ENCODE data around the gene ADPRH. TPM values are rescaled to one million over a fixed set of nuclear protein-coding genes. Genes with fewer than 3 reads are reported as not detected.
A peak's percentile ranks its signal among the peaks of the same experiment; 100 is the strongest.

Gene ADPRH
- total RNA-seq, 4 donors from 2014 or later, result 1.8 to 2.4 (median 2.3) TPM

- Histone ChIP-seq H3K4me3 (no peak overlapping the region), H3K27me3 (no peaks in the 10 kb centered on the region), H3K4me1 (peaks cover 0 to 23% (median 6%) of the 10 kb centered on the region in 4 donors), H3K9me3 (no peaks in the 10 kb centered on the region), H3K27ac (peak overlapping the region in 2 of 4 donors; percentile 14 to 83), H3K36me3 (no peaks in the 10 kb centered on the region)
- intact Hi-C loops (cut with DNase I; ENCODE audit: low total_unique reads), result no loop called here
- TF ChIP-seq CTCF (IDR thresholded peaks at IDR 0.05) (no peak), POLR2A (IDR thresholded peaks at IDR 0.05) (no peak), POLR2AphosphoS5 (IDR thresholded peaks at IDR 0.05) (no peak), EP300 (IDR thresholded peaks at IDR 0.05; ENCODE audit: low read depth) (no peak)
- in situ Hi-C loops (cut with MboI; ENCODE audit: low pct_ligation_motif_present in 1 of 4, low pct_unique_long_range_greater_than_20kb in 1 of 4, low sequenced_read_pairs in 3 of 4), result no loop called here
- no peak for DNase-seq
- 86% methylated on average over 10 of the region's 10 CpGs; no CpG with 5 or more reads in 1 of the 2 donors for WGBS, 2 donors (ENCODE audit: low coverage in 1 of 2)
These were observed 56.4 kb downstream of the ADPRH start for GRCh38 chr3:119635719-119636118.

- H3K4me3 ChIP-seq, result no peak overlapping the region
- WGBS, 2 donors (ENCODE audit: low coverage in 1 of 2), result 52% methylated on average over 1 of the region's 1 CpG; no CpG with 5 or more reads in 1 of the 2 donors
- DNase-seq, result no peak
- peaks cover 0 to 23% (median 6%) of the 10 kb centered on the region in 4 donors for H3K4me1 ChIP-seq
- intact Hi-C loops (cut with DNase I; ENCODE audit: low total_unique reads) (no loop called here), in situ Hi-C loops (cut with MboI; ENCODE audit: low pct_ligation_motif_present in 1 of 4, low pct_unique_long_range_greater_than_20kb in 1 of 4, low sequenced_read_pairs in 3 of 4) (no loop called here)
- no peaks in the 10 kb centered on the region for H3K9me3 ChIP-seq
- H3K27me3 ChIP-seq, result no peaks in the 10 kb centered on the region
- peak overlapping the region in 2 of 4 donors; percentile 14 to 83 for H3K27ac ChIP-seq
- H3K36me3 ChIP-seq, result no peaks in the 10 kb centered on the region
- no peak for TF ChIP-seq POLR2A (IDR thresholded peaks at IDR 0.05)
- TF ChIP-seq EP300 (IDR thresholded peaks at IDR 0.05; ENCODE audit: low read depth), result no peak
- no peak for TF ChIP-seq CTCF (IDR thresholded peaks at IDR 0.05)
- no peak for TF ChIP-seq POLR2AphosphoS5 (IDR thresholded peaks at IDR 0.05)
These were observed 57.0 kb downstream of the ADPRH start for GRCh38 chr3:119636249-119636648.

GRCh38 chr3:119636891-119637611 lies 57.8 kb downstream of the ADPRH start:
- Histone ChIP-seq H3K27me3 (no peaks in the 10 kb centered on the region), H3K4me3 (no peak overlapping the region), H3K4me1 (peaks cover 0 to 23% (median 6%) of the 10 kb centered on the region in 4 donors), H3K27ac (peak overlapping the region; percentile 54 to 83 (median 78)), H3K9me3 (no peaks in the 10 kb centered on the region), H3K36me3 (no peaks in the 10 kb centered on the region)
- intact Hi-C loops (cut with DNase I; ENCODE audit: low total_unique reads) (no loop called here), in situ Hi-C loops (cut with MboI; ENCODE audit: low pct_ligation_motif_present in 1 of 4, low pct_unique_long_range_greater_than_20kb in 1 of 4, low sequenced_read_pairs in 3 of 4) (no loop called here)
- DNase-seq, result no peak
- no peak for TF ChIP-seq POLR2A (IDR thresholded peaks at IDR 0.05)
- TF ChIP-seq CTCF (IDR thresholded peaks at IDR 0.05), result no peak
- no peak for TF ChIP-seq POLR2AphosphoS5 (IDR thresholded peaks at IDR 0.05)
- TF ChIP-seq EP300 (IDR thresholded peaks at IDR 0.05; ENCODE audit: low read depth), result no peak
- 87 to 89% methylated on average over 4 of the region's 4 CpGs for WGBS, 2 donors (ENCODE audit: low coverage in 1 of 2)

GRCh38 chr3:119637679-119638477 lies 58.6 kb downstream of the ADPRH start:
- DNase-seq, result no peak
- no peak for TF ChIP-seq POLR2A (IDR thresholded peaks at IDR 0.05)
- peak; percentile 23 to 30 (median 23) for TF ChIP-seq POLR2AphosphoS5 (IDR thresholded peaks at IDR 0.05)
- peak; percentile 28 for TF ChIP-seq EP300 (IDR thresholded peaks at IDR 0.05; ENCODE audit: low read depth)
- Histone ChIP-seq H3K4me1 (peaks cover 0 to 23% (median 6%) of the 10 kb centered on the region in 4 donors), H3K4me3 (no peak overlapping the region), H3K27me3 (no peaks in the 10 kb centered on the region), H3K27ac (peak overlapping the region; percentile 54 to 83 (median 78)), H3K9me3 (no peaks in the 10 kb centered on the region), H3K36me3 (no peaks in the 10 kb centered on the region)
- in situ Hi-C loops (cut with MboI; ENCODE audit: low pct_ligation_motif_present in 1 of 4, low pct_unique_long_range_greater_than_20kb in 1 of 4, low sequenced_read_pairs in 3 of 4) (no loop called here), intact Hi-C loops (cut with DNase I; ENCODE audit: low total_unique reads) (no loop called here)
- WGBS, 2 donors (ENCODE audit: low coverage in 1 of 2), result 58 to 61% methylated on average over 2 to 3 of the region's 3 CpGs

Other genes with a start within 250 kb of the ADPRH start
- 10 to 100 TPM in 3 of 4 donors, 1 to 10 TPM in 1; 7.1 to 38.4 (median 32.1) TPM for gene TMEM39A, start 115.9 kb upstream of the ADPRH start, total RNA-seq
- 10 to 100 TPM in 2 of 4 donors, 1 to 10 TPM in 2; 1.5 to 16.7 (median 8.4) TPM for gene POGLUT1, start 110.5 kb upstream of the ADPRH start, total RNA-seq
- gene TIMMDC1, start 80.9 kb upstream of the ADPRH start, total RNA-seq, result 10 to 100 TPM; 25.7 to 50.8 (median 35.0) TPM
- 10 to 100 TPM in 1 of 4 donors, 1 to 10 TPM in 1, not detected in 2; 2.4 to 13.8 TPM for gene CD80, start 19.9 kb upstream of the ADPRH start, total RNA-seq
- 1 to 10 TPM in 2 of 4 donors, under 1 TPM in 1, not detected in 1; 0.95 to 3.2 (median 2.2) TPM for gene PLA1A, start 18.4 kb downstream of the ADPRH start, total RNA-seq
- 10 to 100 TPM; 15.0 to 17.7 (median 15.6) TPM for gene POPDC2, start 81.1 kb downstream of the ADPRH start, total RNA-seq
- 10 to 100 TPM in 2 of 4 donors, 1 to 10 TPM in 2; 2.2 to 49.2 (median 24.2) TPM for gene COX17, start 97.9 kb downstream of the ADPRH start, total RNA-seq
- gene CFAP91, start 123.5 kb downstream of the ADPRH start, total RNA-seq, result 1 to 10 TPM in 2 of 4 donors, not detected in 2; 1.4 to 5.4 TPM
- 100 to 1,000 TPM in 2 of 4 donors, 10 to 100 TPM in 2; 78.0 to 271 (median 158) TPM for gene NR1I2, start 202.6 kb downstream of the ADPRH start, total RNA-seq